Breast epithelium (tissue), 4 donors: ENCODE measurements around the gene OR51B2. TPM values are rescaled to one million over a fixed set of nuclear protein-coding genes. Genes with fewer than 3 reads are reported as not detected.
"Not testable (repeated sequence)": the region's sequence is repeated elsewhere in the genome, so short reads cannot be mapped to it uniquely, and the experiment has no call there.

Experiments
- DNase-seq, 2 donors: peaks; one replicate each; pipeline ENCODE4 v3.0.0-alpha.2; 2019; ENCODE audit warnings: low spot score in 2 of 2
- H3K27ac ChIP-seq, 2 donors: fragments of 200-600 bp; sonication (generic) in 1 of 2; one replicate each; pipeline ENCODE4 v1.5.1; 2016 to 2019; ENCODE audit warnings: mild to moderate bottlenecking in 1 of 2
- H3K27me3 ChIP-seq, 2 donors: fragments of 200-600 bp; sonication (generic) in 1 of 2; one replicate each; pipeline versions ENCODE4 v1.5.1 to v1.6.0; 2017 to 2019; ENCODE audit warnings: control low read depth in 1 of 2, mild to moderate bottlenecking in 1 of 2
- H3K36me3 ChIP-seq: fragments of 200-600 bp; one replicate; pipeline ENCODE4 v1.5.1; 2019
- H3K4me1 ChIP-seq, 2 donors: fragments of 200-600 bp; sonication (generic); one replicate each; pipeline ENCODE4 v1.5.1; 2016 to 2019; ENCODE audit warnings: control low read depth in 1 of 2
- H3K4me3 ChIP-seq, 3 donors: fragments of 200-600 bp; sonication (generic); 1 replicate in 2 of 3; 2 replicates in 1 of 3; pipeline ENCODE4 v1.5.1; 2016 to 2019; ENCODE audit warnings: mild to moderate bottlenecking in 3 of 3, moderate library complexity in 2 of 3
- H3K9me3 ChIP-seq, 2 donors: fragments of 200-600 bp; sonication (generic) in 1 of 2; one replicate each; pipeline ENCODE4 v1.5.1; 2016 to 2019; ENCODE audit warnings: control low read depth in 1 of 2
- CTCF ChIP-seq, 3 donors: fragments of 450-650 bp; IDR thresholded peaks; one replicate each; pipeline ENCODE4 v1.5.1; 2016 to 2017; ENCODE audit warnings: antibody characterized with exemption in 3 of 3, mild to moderate bottlenecking in 3 of 3, moderate library complexity in 3 of 3
- POLR2A ChIP-seq: fragments of 450-650 bp; IDR thresholded peaks from one replicate; pipeline ENCODE4 v1.6.1; 2016; ENCODE audit warnings: antibody characterized with exemption, mild to moderate bottlenecking, moderate library complexity
- POLR2AphosphoS5 ChIP-seq, 3 donors: sonication (generic); formaldehyde crosslinking; IDR thresholded peaks; one replicate each; pipeline ENCODE4 v1.6.1; 2017; ENCODE audit warnings: antibody characterized with exemption in 3 of 3
- intact Hi-C: fragments of 100-400 bp; cut with DNase I; formaldehyde crosslinking; loops from one replicate; pipeline ENCODE4 v1.15.1; 2023; ENCODE audit warnings: low total_unique reads
- total RNA-seq, 3 donors: library from RNA; depleted of rRNA; stranded (reverse); fragments of >200 nt; gene quantifications; one replicate each; pipeline ENCODE4 v1.1.0, GENCODE V29; 2016

OR51B2 gene
- total RNA-seq, 3 donors from 2014 or later = 1.6 TPM; not detected in 2

- intact Hi-C loops = no loop called here
- Histone ChIP-seq H3K36me3 (no peaks in the 10 kb centered on the region), H3K4me3 (no peak overlapping the region), H3K27me3 (no peaks in the 10 kb centered on the region), H3K27ac (no peak overlapping the region), H3K4me1 (no peaks in the 10 kb centered on the region), H3K9me3 (no peaks in the 10 kb centered on the region)
- no peak for TF ChIP-seq CTCF (IDR thresholded peaks at IDR 0.05)
- no peak for DNase-seq
These were observed 24.6 kb upstream of the OR51B2 start for GRCh38 chr11:5348551-5349194.

GRCh38 chr11:5345831-5346230 is 21.7 kb upstream of the OR51B2 start:
- intact Hi-C loops = no loop called here
- Histone ChIP-seq H3K36me3 (no peaks in the 10 kb centered on the region), H3K27ac (no peak overlapping the region), H3K9me3 (no peaks in the 10 kb centered on the region), H3K27me3 (no peaks in the 10 kb centered on the region), H3K4me3 (no peak overlapping the region), H3K4me1 (no peaks in the 10 kb centered on the region)
- no peak for DNase-seq
- TF ChIP-seq POLR2A (no peak), CTCF (IDR thresholded peaks at IDR 0.05) (no peak), POLR2AphosphoS5 (IDR thresholded peaks at IDR 0.05) (no peak)

- Histone ChIP-seq H3K27ac (no peak within 1 kb of the TSS), H3K27me3 (no peaks in the 10 kb centered on the region), H3K36me3 (no peaks in the 10 kb centered on the region), H3K9me3 (no peaks in the 10 kb centered on the region), H3K4me1 (no peaks in the 10 kb centered on the region), H3K4me3 (no peak within 1 kb of the TSS)
- intact Hi-C loops = no loop called here
- DNase-seq = no peak
- TF ChIP-seq POLR2AphosphoS5 (IDR thresholded peaks at IDR 0.05) = no peak
- TF ChIP-seq POLR2A = no peak
- TF ChIP-seq CTCF (IDR thresholded peaks at IDR 0.05) = no peak
These were observed 19.6 kb upstream of the OR51B2 start, which contains the start of gene OR51B5 for GRCh38 chr11:5343474-5344335. TSS of gene OR51B5 (minus strand) at chr11:5343524. CDS start at chr11:5343524, 0 bp downstream.

GRCh38 chr11:5339771-5340322 is 15.8 kb upstream of the OR51B2 start:
- H3K27ac ChIP-seq = no peak overlapping the region
- TF ChIP-seq CTCF (IDR thresholded peaks at IDR 0.05) (no peak), POLR2AphosphoS5 (IDR thresholded peaks at IDR 0.05) (no peak), POLR2A (no peak)
- intact Hi-C loops = no loop called here
- DNase-seq = no peak
- no peak overlapping the region for H3K4me3 ChIP-seq
- no peaks in the 10 kb centered on the region for H3K9me3 ChIP-seq
- no peaks in the 10 kb centered on the region for H3K27me3 ChIP-seq
- H3K36me3 ChIP-seq = no peaks in the 10 kb centered on the region
- H3K4me1 ChIP-seq = no peaks in the 10 kb centered on the region

GRCh38 chr11:5337253-5337652 is 13.2 kb upstream of the OR51B2 start:
- H3K9me3 ChIP-seq, H3K27me3 ChIP-seq, DNase-seq, H3K4me1 ChIP-seq, H3K27ac ChIP-seq, H3K4me3 ChIP-seq, H3K36me3 ChIP-seq, intact Hi-C loops: not testable (repeated sequence)
